Upper lobe of left lung (tissue), 6 donors: Measurements from ENCODE around the gene SGPL1. TPM values are rescaled to one million over a fixed set of nuclear protein-coding genes. Genes with fewer than 3 reads are reported as not detected.

Experiments
- ATAC-seq, 2 donors: fragments of 200-7000 bp; cut with Tn5 transposase; one replicate each; pipeline ENCODE4 v1.9.1; 2022; ENCODE audit warnings: mild to moderate bottlenecking in 2 of 2, moderate library complexity in 2 of 2; ENCODE audit not compliant: low FRiP score in 2 of 2
- DNase-seq, 2 donors: peaks; one replicate each; pipeline ENCODE4 v3.0.0-alpha.2; 2019 to 2020
- H3K27ac ChIP-seq, 4 donors: fragments of 200-600 bp; sonication (generic); one replicate each; pipeline ENCODE4 v1.5.1; 2016 to 2019
- H3K27me3 ChIP-seq, 4 donors: fragments of 200-600 bp; sonication (generic); one replicate each; pipeline ENCODE4 v1.5.1; 2017 to 2019
- H3K36me3 ChIP-seq, 4 donors: fragments of 200-600 bp; sonication (generic); one replicate each; pipeline ENCODE4 v1.5.1; 2016 to 2019
- H3K4me1 ChIP-seq, 4 donors: fragments of 200-600 bp; sonication (generic); one replicate each; pipeline ENCODE4 v1.5.1; 2018 to 2019
- H3K4me3 ChIP-seq, 4 donors: fragments of 200-600 bp; sonication (generic); one replicate each; pipeline ENCODE4 v1.5.1; 2017 to 2019; ENCODE audit warnings: mild to moderate bottlenecking in 2 of 4, moderate library complexity in 1 of 4
- H3K9me3 ChIP-seq, 4 donors: fragments of 200-600 bp; sonication (generic); one replicate each; pipeline ENCODE4 v1.5.1; 2018 to 2019
- EP300 ChIP-seq, 4 donors: sonication (generic); formaldehyde crosslinking; IDR thresholded peaks; one replicate each; pipeline ENCODE4 v1.5.1; 2017; ENCODE audit warnings: antibody characterized with exemption in 4 of 4, control low read depth in 2 of 4
- POLR2A ChIP-seq, 4 donors: fragments of 450-650 bp; IDR thresholded peaks; one replicate each; pipeline ENCODE4 v1.5.1; 2016 to 2017; ENCODE audit warnings: antibody characterized with exemption in 4 of 4, mild to moderate bottlenecking in 2 of 4
- POLR2AphosphoS5 ChIP-seq, 2 donors: sonication (generic); formaldehyde crosslinking; IDR thresholded peaks; one replicate each; pipeline ENCODE4 v1.5.1; 2017; ENCODE audit warnings: antibody characterized with exemption in 2 of 2
- WGBS, 2 donors: methylation state at CpG; one replicate each; pipeline ENCODE4 v1.1.5; 2017 to 2018; 5-methylcytosine and 5-hydroxymethylcytosine counted together
- total RNA-seq, 6 donors: library from RNA; depleted of rRNA in 4 of 6; stranded (reverse); fragments of >200 nt in 4 of 6; gene quantifications; one replicate each; pipeline versions ENCODE4 v1.1.0 to v1.2.1, GENCODE V29; 2016 to 2021
- TF ChIP-seq, protein P1 (sequence below), 6 experiments: fragments of 450-650 bp in 4 of 6; fragments of 200-600 bp in 2 of 6; sonication (generic) in 2 of 6; IDR thresholded peaks; one replicate each; pipeline ENCODE4 v1.5.1; 2016 to 2019; ENCODE audit warnings: antibody characterized with exemption in 6 of 6
- donor health status: DM: no; HTN: no; CAD: no; lungs with moderate emphysema.
- donor health status: DM: no; HTN: yes; CAD: no; lungs with severe emphysema.

The SGPL1 gene
- total RNA-seq, 6 donors from 2014 or later: 18.4 to 43.8 (median 30.4) TPM

DNA sequence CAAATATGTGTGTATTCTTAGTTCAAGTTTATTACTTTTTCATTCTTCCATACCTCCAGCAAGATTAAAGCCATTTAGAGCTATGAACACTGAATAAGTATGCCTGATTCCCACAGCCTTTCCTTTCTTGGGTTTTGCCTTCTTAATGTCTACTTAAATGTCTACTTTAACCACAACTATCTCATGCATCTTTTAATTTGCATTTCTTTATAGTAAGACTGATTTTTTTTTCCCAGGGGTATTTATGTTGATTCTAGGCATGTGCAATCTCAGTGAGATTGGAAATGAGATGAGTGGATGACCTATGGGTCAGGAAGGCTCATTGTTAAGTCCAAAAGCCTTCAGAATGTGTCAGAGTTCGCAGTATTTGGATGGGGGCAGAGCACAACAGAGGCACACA, 69.0 kb downstream of the SGPL1 start:
- no peak overlapping the region for H3K4me3 ChIP-seq
- no peak overlapping the region for H3K27ac ChIP-seq
- no peaks in the 10 kb centered on the region for H3K27me3 ChIP-seq
- peaks cover 7 to 40% (median 11%) of the 10 kb centered on the region in 4 donors for H3K36me3 ChIP-seq
- 93 to 100% methylated on average over 1 of the region's 1 CpG for WGBS, 2 donors
- peaks cover 20 to 39% (median 27%) of the 10 kb centered on the region in 4 donors for H3K4me1 ChIP-seq
- no peak for DNase-seq
- no peaks in the 10 kb centered on the region for H3K9me3 ChIP-seq
- ATAC-seq: no peak
- TF ChIP-seq POLR2A (IDR thresholded peaks at IDR 0.05) (no peak), EP300 (IDR thresholded peaks at IDR 0.05) (no peak), POLR2AphosphoS5 (IDR thresholded peaks at IDR 0.05) (no peak)
- TF ChIP-seq, protein P1, sequence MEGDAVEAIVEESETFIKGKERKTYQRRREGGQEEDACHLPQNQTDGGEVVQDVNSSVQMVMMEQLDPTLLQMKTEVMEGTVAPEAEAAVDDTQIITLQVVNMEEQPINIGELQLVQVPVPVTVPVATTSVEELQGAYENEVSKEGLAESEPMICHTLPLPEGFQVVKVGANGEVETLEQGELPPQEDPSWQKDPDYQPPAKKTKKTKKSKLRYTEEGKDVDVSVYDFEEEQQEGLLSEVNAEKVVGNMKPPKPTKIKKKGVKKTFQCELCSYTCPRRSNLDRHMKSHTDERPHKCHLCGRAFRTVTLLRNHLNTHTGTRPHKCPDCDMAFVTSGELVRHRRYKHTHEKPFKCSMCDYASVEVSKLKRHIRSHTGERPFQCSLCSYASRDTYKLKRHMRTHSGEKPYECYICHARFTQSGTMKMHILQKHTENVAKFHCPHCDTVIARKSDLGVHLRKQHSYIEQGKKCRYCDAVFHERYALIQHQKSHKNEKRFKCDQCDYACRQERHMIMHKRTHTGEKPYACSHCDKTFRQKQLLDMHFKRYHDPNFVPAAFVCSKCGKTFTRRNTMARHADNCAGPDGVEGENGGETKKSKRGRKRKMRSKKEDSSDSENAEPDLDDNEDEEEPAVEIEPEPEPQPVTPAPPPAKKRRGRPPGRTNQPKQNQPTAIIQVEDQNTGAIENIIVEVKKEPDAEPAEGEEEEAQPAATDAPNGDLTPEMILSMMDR (IDR thresholded peaks at IDR 0.05): no peak

DNA sequence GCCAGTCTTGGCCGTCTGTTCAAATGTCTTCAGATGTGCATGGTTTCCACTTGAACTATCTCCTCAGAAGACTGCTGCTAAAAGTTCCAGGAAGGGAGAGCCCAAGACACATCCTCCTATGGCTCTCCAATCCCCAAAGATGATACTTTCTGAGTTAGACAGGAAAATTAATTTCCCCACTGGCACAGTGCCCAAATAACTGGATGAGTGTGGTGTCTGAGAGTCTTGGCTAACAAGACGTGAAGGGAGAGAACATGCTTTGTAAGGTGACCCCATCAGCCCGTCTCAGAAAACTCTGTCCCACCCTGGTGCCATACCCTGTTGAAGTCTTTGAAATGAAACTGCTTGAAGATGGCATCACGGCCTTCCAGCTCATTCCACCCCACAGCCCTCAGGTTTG, 69.7 kb downstream of the SGPL1 start:
- H3K27me3 ChIP-seq: no peaks in the 10 kb centered on the region
- WGBS, 2 donors: 64 to 76% methylated on average over 4 of the region's 4 CpGs
- H3K36me3 ChIP-seq: peaks cover 7 to 40% (median 11%) of the 10 kb centered on the region in 4 donors
- H3K27ac ChIP-seq: peak overlapping the region in 1 of 4 donors; percentile 44
- no peak for DNase-seq
- no peak overlapping the region for H3K4me3 ChIP-seq
- TF ChIP-seq POLR2AphosphoS5 (IDR thresholded peaks at IDR 0.05) (no peak), EP300 (IDR thresholded peaks at IDR 0.05) (no peak), POLR2A (IDR thresholded peaks at IDR 0.05) (no peak)
- TF ChIP-seq, protein P1 (IDR thresholded peaks at IDR 0.05): no peak
- ATAC-seq: no peak
- H3K9me3 ChIP-seq: no peaks in the 10 kb centered on the region
- peaks cover 20 to 39% (median 27%) of the 10 kb centered on the region in 4 donors for H3K4me1 ChIP-seq

DNA sequence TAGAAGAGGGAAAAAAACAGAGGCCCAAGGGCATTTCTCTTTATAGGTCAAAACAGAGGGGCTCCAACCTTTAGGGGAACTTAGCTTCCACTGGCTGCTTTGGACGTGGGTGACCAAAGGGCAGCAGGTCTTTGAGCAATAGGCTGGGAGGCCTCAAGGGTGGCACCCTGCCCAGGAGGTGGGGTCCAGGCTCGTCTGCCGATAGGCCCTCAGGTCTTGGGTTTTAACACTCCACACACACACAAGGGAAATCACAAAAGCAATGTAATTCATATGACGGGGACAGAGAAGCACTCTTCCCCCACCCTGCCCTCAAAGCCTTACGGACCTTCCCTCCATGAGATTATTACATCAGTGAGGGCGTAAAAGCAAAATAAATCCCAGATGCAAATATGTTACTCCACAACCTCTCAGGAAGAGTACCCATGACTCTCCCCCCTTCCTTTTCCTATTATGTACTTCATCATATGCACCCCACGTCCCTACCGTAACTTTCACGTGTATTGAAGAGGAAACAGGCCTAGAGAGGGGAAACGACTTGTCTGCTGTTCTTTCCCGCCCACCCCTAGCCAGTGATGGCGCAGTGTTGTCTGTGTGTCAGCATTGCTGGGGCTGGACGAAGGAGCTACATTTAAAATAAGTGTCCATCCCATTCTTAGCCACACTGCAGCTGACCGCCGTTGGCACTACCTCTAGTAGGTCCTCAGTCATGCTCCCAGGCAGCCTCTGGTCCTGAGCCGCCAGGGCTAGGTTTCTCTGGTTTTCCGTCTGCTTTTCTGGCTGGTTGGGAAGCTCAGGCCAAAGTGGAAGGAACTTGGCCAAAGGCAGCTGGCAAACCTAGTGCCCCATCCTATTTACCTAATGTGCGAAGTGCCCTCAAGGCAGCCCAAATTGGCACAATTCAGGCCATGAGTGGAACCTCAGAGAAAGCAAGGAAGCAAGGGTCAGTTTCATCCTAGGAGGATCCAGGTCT, 70.5 kb downstream of the SGPL1 start:
- peak overlapping the region in 2 of 4 donors; percentile 44 to 94 for H3K27ac ChIP-seq
- TF ChIP-seq, protein P1 (IDR thresholded peaks at IDR 0.05): no peak
- no peak for TF ChIP-seq POLR2A (IDR thresholded peaks at IDR 0.05)
- TF ChIP-seq POLR2AphosphoS5 (IDR thresholded peaks at IDR 0.05): no peak
- no peak for TF ChIP-seq EP300 (IDR thresholded peaks at IDR 0.05)
- DNase-seq (peak in 1 of 2 donors; percentile 49), ATAC-seq (no peak)
- H3K4me3 ChIP-seq: no peak overlapping the region
- H3K9me3 ChIP-seq: no peaks in the 10 kb centered on the region
- 59 to 68% methylated on average over 15 to 18 of the region's 18 CpGs for WGBS, 2 donors
- no peaks in the 10 kb centered on the region for H3K27me3 ChIP-seq
- peaks cover 20 to 39% (median 27%) of the 10 kb centered on the region in 4 donors for H3K4me1 ChIP-seq
- H3K36me3 ChIP-seq: peaks cover 7 to 40% (median 11%) of the 10 kb centered on the region in 4 donors

DNA sequence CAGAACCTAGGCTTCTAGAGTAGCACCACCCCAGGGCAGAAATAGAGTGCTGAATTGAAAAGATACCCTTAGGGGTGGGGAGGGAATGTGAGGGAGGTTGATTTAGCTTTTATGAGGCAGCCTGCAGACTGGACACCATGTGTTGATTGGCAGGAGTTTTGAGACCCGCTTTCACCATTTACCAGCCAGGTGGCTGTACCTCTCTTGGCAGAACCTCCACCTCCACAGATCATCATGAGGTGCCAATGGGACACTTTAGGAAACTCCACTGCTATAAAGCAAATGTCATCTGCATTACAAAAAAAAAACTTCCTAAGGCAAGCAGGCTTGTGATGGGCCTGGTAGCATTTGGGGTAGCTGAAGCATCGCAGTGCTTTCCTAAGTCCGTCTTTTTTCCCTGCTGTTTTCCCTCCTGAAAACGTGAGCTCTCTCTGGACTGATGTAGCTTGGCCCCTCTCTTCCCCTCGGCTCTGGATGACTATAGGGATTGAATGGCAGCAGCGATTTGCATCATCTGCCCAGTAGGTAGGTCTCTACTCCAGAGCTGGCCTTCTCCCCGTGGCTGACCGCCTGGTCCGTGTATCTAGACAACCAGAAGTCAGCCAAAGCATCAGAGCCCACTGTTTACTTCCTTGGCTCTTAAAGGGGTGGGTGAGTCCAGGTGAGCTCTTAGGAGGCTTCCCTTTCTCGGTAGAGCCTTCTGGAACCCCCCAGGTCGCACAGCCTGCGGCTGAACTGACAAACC, 71.3 kb downstream of the SGPL1 start:
- peak overlapping the region in 3 of 4 donors; percentile 78 to 93 (median 85) for H3K4me3 ChIP-seq
- no peaks in the 10 kb centered on the region for H3K27me3 ChIP-seq
- H3K27ac ChIP-seq: peak overlapping the region; percentile 85 to 96 (median 93)
- no peak for DNase-seq
- peaks cover 20 to 39% (median 27%) of the 10 kb centered on the region in 4 donors for H3K4me1 ChIP-seq
- H3K36me3 ChIP-seq: peaks cover 7 to 33% (median 11%) of the 10 kb centered on the region in 4 donors
- no peak for ATAC-seq
- 66 to 74% methylated on average over 12 of the region's 12 CpGs for WGBS, 2 donors
- no peaks in the 10 kb centered on the region for H3K9me3 ChIP-seq
- TF ChIP-seq POLR2AphosphoS5 (IDR thresholded peaks at IDR 0.05) (no peak), POLR2A (IDR thresholded peaks at IDR 0.05) (no peak), EP300 (IDR thresholded peaks at IDR 0.05) (no peak)
- TF ChIP-seq, protein P1 (IDR thresholded peaks at IDR 0.05): no peak
